Mesenchymal stem cell (in vitro differentiated cells and primary cell): ENCODE measurements around the gene SMG5.

Source experiments
- DNase-seq: peaks from one replicate; pipeline ENCODE4 v3.0.0-alpha.2; 2013
- H2AFZ ChIP-seq: one replicate; pipeline ENCODE4 v1.6.1; 2013; ENCODE audit warnings: low read depth, mild to moderate bottlenecking, control low read depth, inconsistent platforms, low read length, moderate library complexity
- H2AK5ac ChIP-seq: 2 replicates; pipeline ENCODE4 v1.6.1; 2013; ENCODE audit warnings: low read length, moderate library complexity, mild to moderate bottlenecking, inconsistent platforms; ENCODE audit not compliant: severe bottlenecking
- H2BK120ac ChIP-seq: one replicate; pipeline ENCODE4 v1.6.1; 2013; ENCODE audit warnings: low read depth, mild to moderate bottlenecking, inconsistent platforms, low read length, moderate library complexity
- H2BK12ac ChIP-seq, 2 experiments: one replicate each; pipeline ENCODE4 v1.6.1; 2013; ENCODE audit warnings: inconsistent platforms in 2 of 2, low read length in 2 of 2, mild to moderate bottlenecking in 2 of 2, moderate library complexity in 2 of 2, control low read depth in 1 of 2
- H2BK15ac ChIP-seq: one replicate; pipeline ENCODE4 v1.6.1; 2013; ENCODE audit warnings: mild to moderate bottlenecking, low read depth, inconsistent platforms; ENCODE audit not compliant: poor library complexity, severe bottlenecking
- H2BK5ac ChIP-seq: 2 replicates; pipeline ENCODE4 v1.6.1; 2013; ENCODE audit warnings: low read depth, mild to moderate bottlenecking, low read length, control low read depth, inconsistent platforms; ENCODE audit not compliant: poor library complexity, severe bottlenecking
- H3K14ac ChIP-seq, 2 experiments: one replicate each; pipeline ENCODE4 v1.6.1; 2013; ENCODE audit warnings: inconsistent platforms in 2 of 2, low read length in 2 of 2, control low read depth in 1 of 2, mild to moderate bottlenecking in 1 of 2, moderate library complexity in 1 of 2
- H3K18ac ChIP-seq, 2 experiments: one replicate each; pipeline ENCODE4 v1.6.1; 2013; ENCODE audit warnings: inconsistent platforms in 2 of 2, low read length in 2 of 2, control low read depth in 1 of 2, low read depth in 1 of 2, mild to moderate bottlenecking in 1 of 2
- H3K23ac ChIP-seq, 2 experiments: one replicate each; pipeline ENCODE4 v1.6.1; 2013; ENCODE audit warnings: inconsistent platforms in 2 of 2, low read length in 2 of 2, mild to moderate bottlenecking in 2 of 2, moderate library complexity in 2 of 2, control low read depth in 1 of 2
- H3K27ac ChIP-seq: 2 replicates; pipeline ENCODE4 v1.5.1; 2013; ENCODE audit warnings: mild to moderate bottlenecking, moderate library complexity, low read length, control low read depth, inconsistent platforms; ENCODE audit not compliant: poor library complexity, severe bottlenecking
- H3K27me3 ChIP-seq, 2 experiments: 2 replicates each; pipeline versions ENCODE4 v1.6.1 to v1.7.0; 2013; ENCODE audit warnings: low read length in 2 of 2, mild to moderate bottlenecking in 2 of 2, moderate library complexity in 2 of 2, control low read depth in 1 of 2, inconsistent platforms in 1 of 2; ENCODE audit not compliant: control insufficient read depth in 1 of 2, insufficient read depth in 1 of 2
- H3K36me3 ChIP-seq, 2 experiments: 2 replicates each; pipeline versions ENCODE4 v1.6.1 to v1.7.0; 2013; ENCODE audit warnings: low read length in 2 of 2, control low read depth in 1 of 2, inconsistent platforms in 1 of 2, low read depth in 1 of 2, mild to moderate bottlenecking in 1 of 2; ENCODE audit not compliant: insufficient read depth in 2 of 2, control insufficient read depth in 1 of 2
- H3K4ac ChIP-seq, 2 experiments: one replicate each; pipeline ENCODE4 v1.6.1; 2013; ENCODE audit warnings: inconsistent platforms in 2 of 2, low read length in 2 of 2, mild to moderate bottlenecking in 2 of 2, moderate library complexity in 2 of 2, control low read depth in 1 of 2, low read depth in 1 of 2
- H3K4me1 ChIP-seq: 2 replicates; pipeline ENCODE4 v1.6.1; 2013; ENCODE audit warnings: low read depth, low read length, control low read depth; ENCODE audit not compliant: control insufficient read depth, insufficient read depth
- H3K4me2 ChIP-seq: 2 replicates; pipeline ENCODE4 v1.6.1; 2013; ENCODE audit warnings: low read length, mild to moderate bottlenecking, inconsistent platforms; ENCODE audit not compliant: poor library complexity, severe bottlenecking
- H3K4me3 ChIP-seq, 2 experiments: 2 replicates each; pipeline versions ENCODE4 v1.5.1 to v1.7.0; 2013; ENCODE audit warnings: low read length in 2 of 2, mild to moderate bottlenecking in 2 of 2, control low read depth in 1 of 2, low read depth in 1 of 2; ENCODE audit not compliant: insufficient read depth in 1 of 2
- H3K79me1 ChIP-seq: replicated peaks from 2 replicates; pipeline ENCODE4 v1.6.1; 2013; ENCODE audit warnings: mild to moderate bottlenecking, control low read depth, low read length, inconsistent platforms; ENCODE audit not compliant: poor library complexity, severe bottlenecking
- H3K9ac ChIP-seq: 2 replicates; pipeline ENCODE4 v1.7.0; 2013; ENCODE audit warnings: mild to moderate bottlenecking, low read length, moderate library complexity
- H3K9me3 ChIP-seq: 2 replicates; pipeline ENCODE4 v1.7.0; 2013; ENCODE audit warnings: mild to moderate bottlenecking, low read length; ENCODE audit not compliant: control insufficient read depth
- H4K8ac ChIP-seq: one replicate; pipeline ENCODE4 v1.6.1; 2013; ENCODE audit warnings: inconsistent platforms, mild to moderate bottlenecking, low read length, moderate library complexity
- H4K91ac ChIP-seq: one replicate; pipeline ENCODE4 v1.6.1; 2013; ENCODE audit warnings: mild to moderate bottlenecking, low read length, inconsistent platforms
- WGBS: methylation state at CpG from one replicate; pipeline ENCODE4 v1.1.7; 2013; ENCODE audit warnings: mixed read lengths; 5-methylcytosine and 5-hydroxymethylcytosine counted together

Gene SMG5

DNA sequence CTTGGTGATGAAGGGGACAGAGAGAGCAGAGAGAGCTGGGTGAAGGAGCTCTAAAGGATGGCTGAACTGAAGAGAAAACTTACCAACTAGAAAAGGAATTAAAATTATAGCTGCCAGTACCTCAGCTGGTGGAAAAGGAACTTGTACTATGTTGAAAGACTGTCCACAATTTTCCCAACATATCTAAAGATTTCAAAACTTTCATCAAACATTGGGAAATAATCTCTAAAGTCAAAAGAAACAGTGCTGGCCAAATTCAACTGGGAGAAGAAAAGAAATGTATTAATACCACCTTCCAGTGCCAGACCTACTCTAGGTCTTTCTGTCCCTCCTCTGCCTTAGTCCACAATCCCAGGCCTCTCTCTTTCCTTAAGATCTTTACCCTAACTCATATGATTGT, 6.1 kb downstream of the SMG5 start:
- H2BK5ac ChIP-seq: no peak overlapping the region
- no peaks in the 10 kb centered on the region for H3K9me3 ChIP-seq
- peaks cover 31% of the 10 kb centered on the region for H3K79me1 ChIP-seq
- no peak overlapping the region for H3K27ac ChIP-seq
- no peak overlapping the region for H2BK12ac ChIP-seq
- no peak overlapping the region for H2BK120ac ChIP-seq
- H3K9ac ChIP-seq: peak overlapping the region; percentile 31
- H4K8ac ChIP-seq: no peak overlapping the region
- H3K4ac ChIP-seq: no peak overlapping the region
- no peaks in the 10 kb centered on the region for H3K27me3 ChIP-seq
- peaks cover 54 to 78% of the 10 kb centered on the region in 2 experiments for H3K36me3 ChIP-seq
- no peak for DNase-seq
- H3K23ac ChIP-seq: no peak overlapping the region
- H2AFZ ChIP-seq: no peak overlapping the region
- no peak overlapping the region for H3K14ac ChIP-seq
- no peak overlapping the region for H2AK5ac ChIP-seq
- no peak overlapping the region for H3K4me3 ChIP-seq
- H2BK15ac ChIP-seq: no peak overlapping the region
- H3K4me1 ChIP-seq: peaks cover 6% of the 10 kb centered on the region
- H3K4me2 ChIP-seq: no peak overlapping the region
- no peak overlapping the region for H4K91ac ChIP-seq
- H3K18ac ChIP-seq: no peak overlapping the region

DNA sequence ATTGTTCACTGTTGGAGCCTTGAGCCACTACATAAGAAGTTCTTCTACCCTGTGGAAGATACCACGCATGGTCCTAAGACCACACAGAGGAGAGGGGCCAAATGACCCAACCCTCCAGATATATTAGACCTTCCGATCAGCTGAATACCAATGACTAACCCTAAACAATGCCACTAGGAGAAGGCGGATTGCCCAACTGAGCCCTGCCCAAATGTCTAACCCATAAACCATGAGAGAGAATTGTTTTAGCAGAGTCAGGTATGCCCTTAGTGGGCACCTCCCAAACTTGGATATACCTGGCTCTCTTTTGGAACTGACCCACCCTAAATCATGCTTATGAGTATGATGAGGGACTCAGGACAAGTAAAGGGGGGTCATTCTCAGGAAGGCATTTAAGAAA, 12.3 kb downstream of the SMG5 start:
- Histone ChIP-seq H2AFZ (no peak overlapping the region), H3K27me3 (no peaks in the 10 kb centered on the region), H3K9ac (no peak overlapping the region), H3K36me3 (peaks cover 65 to 96% of the 10 kb centered on the region in 2 experiments), H3K23ac (no peak overlapping the region), H3K27ac (no peak overlapping the region), H2BK12ac (no peak overlapping the region), H2BK15ac (no peak overlapping the region), H3K4me1 (no peaks in the 10 kb centered on the region), H3K18ac (no peak overlapping the region), H3K4me2 (no peak overlapping the region), H2AK5ac (no peak overlapping the region), H3K4me3 (no peak overlapping the region), H2BK5ac (no peak overlapping the region), H3K4ac (no peak overlapping the region), H3K9me3 (no peaks in the 10 kb centered on the region), H4K91ac (no peak overlapping the region), H3K14ac (no peak overlapping the region), H3K79me1 (peaks cover 33% of the 10 kb centered on the region), H2BK120ac (no peak overlapping the region), H4K8ac (no peak overlapping the region)
- no peak for DNase-seq
- 96% methylated on average over 3 of the region's 3 CpGs for WGBS

DNA sequence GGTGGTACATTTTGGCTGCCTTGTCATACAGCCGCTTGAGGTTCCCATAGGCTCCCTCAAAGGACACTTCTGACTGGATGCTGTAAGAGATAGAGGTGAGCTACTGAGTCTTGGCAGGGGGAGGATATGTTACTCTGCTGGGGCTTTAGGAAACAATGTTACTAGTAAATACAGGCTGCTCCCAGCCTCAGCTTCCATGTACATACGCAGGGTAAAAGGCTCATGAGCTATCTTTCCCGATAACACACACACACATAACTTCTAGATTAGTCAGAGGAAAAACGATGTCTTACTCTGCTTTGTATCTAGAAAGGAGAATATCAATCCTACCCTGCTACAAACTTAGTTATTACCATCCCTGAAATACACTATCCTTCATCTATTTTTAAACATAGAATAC, 14.3 kb downstream of the SMG5 start:
- Histone ChIP-seq H2BK5ac (no peak overlapping the region), H3K9ac (no peak overlapping the region), H3K18ac (no peak overlapping the region), H3K4ac (no peak overlapping the region), H2BK15ac (no peak overlapping the region), H2BK12ac (no peak overlapping the region), H3K27me3 (no peaks in the 10 kb centered on the region), H4K8ac (no peak overlapping the region), H3K4me2 (no peak overlapping the region), H3K27ac (no peak overlapping the region), H3K9me3 (no peaks in the 10 kb centered on the region), H4K91ac (no peak overlapping the region), H3K36me3 (peaks cover 59 to 93% of the 10 kb centered on the region in 2 experiments), H2AFZ (no peak overlapping the region), H3K4me3 (no peak overlapping the region), H2BK120ac (no peak overlapping the region), H3K14ac (no peak overlapping the region), H3K23ac (no peak overlapping the region), H2AK5ac (no peak overlapping the region), H3K79me1 (peaks cover 26% of the 10 kb centered on the region), H3K4me1 (no peaks in the 10 kb centered on the region)
- peak; percentile 35 for DNase-seq
- WGBS: 71% methylated on average over 4 of the region's 4 CpGs

DNA sequence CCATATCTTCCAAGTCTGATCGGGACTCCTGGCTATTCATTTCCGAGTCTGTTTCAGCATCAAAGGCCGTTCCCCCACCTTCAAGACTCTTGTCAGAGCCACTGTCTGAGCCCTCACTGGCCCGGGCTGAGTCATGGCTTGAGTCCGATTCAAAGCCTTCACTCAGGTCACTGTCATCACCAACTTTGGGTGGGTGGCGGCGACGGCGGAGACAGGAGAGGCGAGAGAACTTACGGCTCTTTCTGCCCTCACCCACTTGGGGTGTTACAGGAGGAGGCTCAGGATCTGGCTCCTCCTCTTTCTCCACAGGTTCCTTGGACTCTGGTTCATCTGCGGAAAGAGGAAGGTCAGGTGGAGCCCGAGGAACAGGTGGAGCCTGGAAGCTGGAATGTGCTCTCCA, 16.6 kb downstream of the SMG5 start:
- Histone ChIP-seq H3K4ac (no peak overlapping the region), H4K91ac (no peak overlapping the region), H3K14ac (no peak overlapping the region), H2BK15ac (no peak overlapping the region), H3K27ac (no peak overlapping the region), H2BK12ac (no peak overlapping the region), H3K23ac (no peak overlapping the region), H3K4me2 (no peak overlapping the region), H3K4me1 (no peaks in the 10 kb centered on the region), H2BK120ac (no peak overlapping the region), H3K9ac (no peak overlapping the region), H2BK5ac (no peak overlapping the region), H3K36me3 (peaks cover 66 to 86% of the 10 kb centered on the region in 2 experiments), H3K79me1 (peaks cover 29% of the 10 kb centered on the region), H4K8ac (no peak overlapping the region), H3K9me3 (no peaks in the 10 kb centered on the region), H2AFZ (no peak overlapping the region), H3K18ac (no peak overlapping the region), H3K27me3 (no peaks in the 10 kb centered on the region), H3K4me3 (no peak overlapping the region), H2AK5ac (no peak overlapping the region)
- WGBS: 97% methylated on average over 13 of the region's 13 CpGs
- DNase-seq: no peak
